SK-N-MC (cell line): ENCODE measurements around the gene PSMG2.

Source experiments
- EZH2 ChIP-seq: fragments of 200-600 bp; sonication (generic); IDR thresholded peaks from one replicate; pipeline ENCODE4 v1.6.1; 2017; ENCODE audit warnings: antibody characterized with exemption
- POLR2AphosphoS5 ChIP-seq: IDR thresholded peaks from 2 replicates; pipeline ENCODE4 v1.6.1; 2012; ENCODE audit warnings: mild to moderate bottlenecking, low read depth, low read length, borderline replicate concordance

DNA sequence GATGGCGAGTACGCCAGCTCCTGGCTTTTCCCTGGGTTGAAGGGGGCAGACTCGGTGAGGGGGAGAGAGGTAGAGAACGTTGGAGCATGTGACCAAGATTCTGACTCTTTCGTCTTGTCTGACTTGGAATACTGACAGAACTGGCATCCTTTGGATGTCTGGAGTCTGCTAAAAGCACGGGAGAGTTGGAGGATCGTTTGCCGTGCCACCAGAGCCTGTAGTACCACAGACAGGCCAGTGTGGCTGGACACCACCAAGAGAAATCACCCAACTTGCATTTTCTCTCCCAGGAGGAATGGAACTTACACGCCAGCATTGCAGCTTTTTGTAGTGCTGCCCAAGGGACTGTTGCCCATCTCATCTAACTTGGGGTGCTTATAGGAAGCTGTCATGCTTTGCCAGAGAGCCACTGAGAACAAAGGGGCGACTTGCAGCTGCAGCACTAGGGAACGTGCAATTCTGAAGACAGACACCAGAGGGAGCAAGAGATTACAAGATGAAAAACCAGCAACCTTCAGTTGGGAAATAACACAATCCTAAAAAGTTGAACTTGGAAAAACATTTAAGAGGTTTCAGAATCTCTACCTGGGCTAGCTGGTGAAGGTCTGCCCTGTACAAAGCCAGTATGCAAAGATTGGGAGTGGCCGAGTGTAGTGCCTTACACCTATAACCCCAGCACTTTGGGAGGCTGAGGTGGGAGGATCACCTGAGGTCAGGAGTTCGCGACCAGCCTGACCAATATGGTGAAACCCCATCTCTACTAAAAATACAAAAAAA, 24.1 kb downstream of the PSMG2 start:
- TF ChIP-seq EZH2 (no peak), POLR2AphosphoS5 (no peak)
